ENCODE measurements around the gene MEIS2.

The MEIS2 gene

GRCh38 chr15:36888011-36888992, 212.0 kb downstream of the MEIS2 start:
- peak overlapping the region; percentile 36 for H3K4me3 ChIP-seq (ENCODE audit: low read depth, low read length)
- no peak for DNase-seq (ENCODE audit: low read depth)

- peak overlapping the region; percentile 36 for H3K4me3 ChIP-seq (ENCODE audit: low read depth, low read length)
- DNase-seq (ENCODE audit: low read depth), result no peak
Measured at GRCh38 chr15:36887214-36887961, 213.0 kb downstream of the MEIS2 start.

- no peak for DNase-seq (ENCODE audit: low read depth)
- no peak overlapping the region for H3K4me3 ChIP-seq (ENCODE audit: low read depth, low read length)
Measured at GRCh38 chr15:36886701-36887100, 213.6 kb downstream of the MEIS2 start.

- no peak for DNase-seq (ENCODE audit: low read depth)
- H3K4me3 ChIP-seq (ENCODE audit: low read depth, low read length), result no peak overlapping the region
Measured at GRCh38 chr15:36886191-36886590, 214.2 kb downstream of the MEIS2 start.

- no peak overlapping the region for H3K4me3 ChIP-seq (ENCODE audit: low read depth, low read length)
- no peak for DNase-seq (ENCODE audit: low read depth)
Measured at GRCh38 chr15:36885771-36886170, 214.6 kb downstream of the MEIS2 start.

GRCh38 chr15:36884936-36885635, 215.3 kb downstream of the MEIS2 start:
- no peak for DNase-seq (ENCODE audit: low read depth)
- H3K4me3 ChIP-seq (ENCODE audit: low read depth, low read length), result no peak overlapping the region

GRCh38 chr15:36884518-36884875, 215.9 kb downstream of the MEIS2 start:
- no peak for DNase-seq (ENCODE audit: low read depth)

GRCh38 chr15:36883713-36884517, 216.4 kb downstream of the MEIS2 start:
- peak; percentile 53 for DNase-seq (ENCODE audit: low read depth)
- peak overlapping the region; percentile 35 for H3K4me3 ChIP-seq (ENCODE audit: low read depth, low read length)

More at GRCh38 chr15:36884518-36884875, 215.9 kb downstream of the MEIS2 start:
- no peak overlapping the region for H3K4me3 ChIP-seq (ENCODE audit: low read depth, low read length)

- peak overlapping the region; percentile 4 for H3K4me3 ChIP-seq (ENCODE audit: low read depth, low read length)
Measured at GRCh38 chr15:36882487-36883131, 217.7 kb downstream of the MEIS2 start.

GRCh38 chr15:36882056-36882455, 218.3 kb downstream of the MEIS2 start:
- DNase-seq (ENCODE audit: low read depth), result no peak
- no peak overlapping the region for H3K4me3 ChIP-seq (ENCODE audit: low read depth, low read length)

More at GRCh38 chr15:36882487-36883131, 217.7 kb downstream of the MEIS2 start:
- DNase-seq (ENCODE audit: low read depth), result no peak

GRCh38 chr15:36881516-36881915, 218.8 kb downstream of the MEIS2 start:
- DNase-seq (ENCODE audit: low read depth), result no peak
- H3K4me3 ChIP-seq (ENCODE audit: low read depth, low read length), result no peak overlapping the region

- H3K4me3 ChIP-seq (ENCODE audit: low read depth, low read length), result no peak overlapping the region
- DNase-seq (ENCODE audit: low read depth), result no peak
Measured at GRCh38 chr15:36880913-36881460, 219.4 kb downstream of the MEIS2 start.

- peak overlapping the region; percentile 21 for H3K4me3 ChIP-seq (ENCODE audit: low read depth, low read length)
- DNase-seq (ENCODE audit: low read depth), result no peak
Measured at GRCh38 chr15:36880224-36880912, 220.0 kb downstream of the MEIS2 start.

- no peak for DNase-seq (ENCODE audit: low read depth)
- H3K4me3 ChIP-seq (ENCODE audit: low read depth, low read length), result no peak overlapping the region
Measured at GRCh38 chr15:36879568-36880222, 220.7 kb downstream of the MEIS2 start.

- no peak overlapping the region for H3K4me3 ChIP-seq (ENCODE audit: low read depth, low read length)
- no peak for DNase-seq (ENCODE audit: low read depth)
Measured at GRCh38 chr15:36878684-36879262, 221.6 kb downstream of the MEIS2 start.

GRCh38 chr15:36877796-36878683, 222.3 kb downstream of the MEIS2 start:
- no peak overlapping the region for H3K4me3 ChIP-seq (ENCODE audit: low read depth, low read length)
- no peak for DNase-seq (ENCODE audit: low read depth)

All from skeletal muscle cell (primary cell).